AG08395 (cell line): Measurements from ENCODE around the gene OSBPL8.
A peak's percentile ranks its signal among the peaks of the same experiment; 100 is the strongest.
"Not testable (repeated sequence)": the region's sequence is repeated elsewhere in the genome, so short reads cannot be mapped to it uniquely, and the experiment has no call there.

Source experiments
- DNase-seq: peaks from one replicate; pipeline ENCODE4 v3.0.0; 2012; ENCODE audit warnings: mixed read lengths, low spot score

OSBPL8 gene

DNA sequence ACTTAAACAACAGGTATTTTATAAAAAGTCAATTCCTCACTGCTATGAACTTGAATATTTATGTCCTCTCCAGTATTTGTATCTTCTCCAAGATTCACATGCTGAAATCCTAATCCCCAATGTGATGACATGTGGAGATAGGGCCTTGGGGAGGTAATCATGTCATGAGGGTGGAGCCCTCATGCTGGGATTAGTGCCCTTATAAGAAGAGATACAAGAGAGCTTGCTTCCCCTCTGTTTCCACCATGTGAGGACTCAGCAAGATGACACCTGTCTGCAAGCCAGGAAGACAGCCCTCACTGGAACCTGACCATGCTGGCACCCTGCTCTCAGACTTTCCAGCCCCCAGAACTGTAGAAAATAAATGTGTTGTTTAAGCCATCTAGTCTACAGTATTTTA is 36.2 kb downstream of the OSBPL8 start:
- DNase-seq: no peak

DNA sequence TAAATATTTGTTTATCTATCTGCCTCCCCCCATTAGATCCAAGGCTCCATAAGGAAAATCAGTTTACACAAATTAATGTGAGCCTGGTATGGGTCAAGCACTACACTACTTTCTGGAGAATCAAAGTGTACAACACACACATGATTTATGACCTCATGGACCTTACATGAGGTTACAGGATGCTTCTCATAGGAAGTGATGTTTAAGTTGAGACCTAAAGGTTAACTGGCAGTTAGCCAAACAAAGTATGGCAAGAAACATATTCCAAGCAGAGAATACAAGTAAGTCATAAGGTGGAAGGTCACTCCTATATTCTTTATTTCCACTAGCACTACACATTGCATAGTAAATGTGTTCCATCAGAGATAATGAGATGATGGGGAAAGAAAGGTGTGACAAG is 39.2 kb downstream of the OSBPL8 start:
- DNase-seq: no peak

DNA sequence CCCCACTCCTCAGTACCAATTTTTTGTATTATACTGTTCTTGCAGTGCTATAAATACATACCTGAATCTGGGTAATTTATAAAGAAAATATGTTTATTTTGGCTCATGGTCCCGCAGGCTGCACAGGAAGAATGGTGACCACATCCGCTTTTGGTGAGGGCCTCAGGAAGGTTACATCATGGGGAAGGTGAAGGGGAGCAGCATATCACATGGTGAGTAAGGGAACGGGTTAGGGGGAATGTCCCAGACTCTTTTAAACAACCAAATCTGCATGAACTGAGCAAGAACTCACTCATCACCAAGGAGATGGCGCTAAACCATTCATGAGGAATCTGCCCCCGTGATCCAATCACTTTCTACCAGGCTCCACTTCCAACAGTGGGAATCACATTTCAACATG is 40.0 kb downstream of the OSBPL8 start:
- DNase-seq: no peak

DNA sequence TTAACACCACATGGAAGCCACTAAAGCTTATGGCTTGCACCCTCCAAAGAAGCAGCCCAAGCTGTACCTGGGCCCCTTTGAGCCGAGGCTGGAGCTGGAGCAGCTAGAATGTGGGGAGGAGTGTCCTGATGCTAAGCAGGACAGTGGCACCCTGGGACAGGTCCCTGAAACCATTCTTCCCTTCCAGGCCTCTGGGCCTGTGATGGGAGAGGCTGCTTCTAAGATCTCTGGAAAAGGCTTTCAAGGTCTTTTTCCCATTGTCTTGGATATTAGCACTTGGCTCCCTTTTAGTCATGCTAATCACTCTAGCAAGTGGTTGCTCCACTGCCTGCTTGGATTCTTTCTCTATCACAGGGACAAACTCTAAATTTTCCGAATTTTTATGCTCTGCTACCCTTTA is 40.9 kb downstream of the OSBPL8 start:
- DNase-seq: no peak

DNA sequence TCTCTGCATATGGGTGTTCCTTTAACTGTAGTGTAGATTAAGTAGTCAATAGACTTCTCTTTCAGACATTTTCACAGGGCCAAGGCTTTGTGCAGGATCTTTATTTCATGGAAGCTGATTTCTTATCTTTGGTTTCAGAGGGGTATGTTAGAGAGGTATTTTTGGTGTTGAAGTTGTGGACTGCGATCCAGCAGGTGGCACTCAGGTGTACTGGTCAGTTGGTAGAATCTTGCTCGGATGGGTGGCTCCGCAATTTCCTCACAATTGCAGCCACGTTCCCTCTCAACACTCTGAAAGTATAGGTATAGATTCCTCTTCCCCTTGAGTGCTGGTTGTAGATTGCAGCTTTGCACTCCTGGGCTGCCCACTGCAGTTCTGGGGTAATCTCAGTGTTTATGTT is 44.3 kb downstream of the OSBPL8 start:
- no peak for DNase-seq

DNA sequence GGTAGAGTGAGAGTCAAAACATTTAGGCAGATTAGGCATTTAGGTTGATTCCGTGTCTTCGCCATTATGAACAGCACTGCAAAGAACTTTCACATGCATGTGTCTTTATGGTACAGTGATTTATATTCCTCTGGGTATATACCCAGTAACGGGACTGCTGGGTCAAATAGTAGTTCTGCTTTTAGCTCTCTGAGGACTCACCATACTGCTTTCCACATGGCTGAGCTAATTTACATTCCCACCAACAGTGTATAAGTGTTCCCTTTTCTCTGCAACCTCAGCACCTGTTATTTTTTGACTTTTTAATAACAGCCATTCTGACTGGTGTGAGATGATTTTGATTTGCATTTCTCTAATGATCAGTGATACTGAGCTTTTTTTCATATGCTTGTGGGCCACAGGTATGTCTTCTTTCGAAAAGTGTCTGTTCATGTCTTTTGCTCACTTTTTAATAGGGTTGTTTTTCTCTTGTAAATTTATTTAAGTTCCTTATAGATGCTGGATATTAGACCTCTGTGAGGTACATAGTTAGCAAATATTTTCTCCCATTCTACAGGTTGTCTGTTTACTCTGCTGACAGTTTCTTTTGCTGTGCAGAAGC is 48.4 kb downstream of the OSBPL8 start:
- not testable (repeated sequence) for DNase-seq

DNA sequence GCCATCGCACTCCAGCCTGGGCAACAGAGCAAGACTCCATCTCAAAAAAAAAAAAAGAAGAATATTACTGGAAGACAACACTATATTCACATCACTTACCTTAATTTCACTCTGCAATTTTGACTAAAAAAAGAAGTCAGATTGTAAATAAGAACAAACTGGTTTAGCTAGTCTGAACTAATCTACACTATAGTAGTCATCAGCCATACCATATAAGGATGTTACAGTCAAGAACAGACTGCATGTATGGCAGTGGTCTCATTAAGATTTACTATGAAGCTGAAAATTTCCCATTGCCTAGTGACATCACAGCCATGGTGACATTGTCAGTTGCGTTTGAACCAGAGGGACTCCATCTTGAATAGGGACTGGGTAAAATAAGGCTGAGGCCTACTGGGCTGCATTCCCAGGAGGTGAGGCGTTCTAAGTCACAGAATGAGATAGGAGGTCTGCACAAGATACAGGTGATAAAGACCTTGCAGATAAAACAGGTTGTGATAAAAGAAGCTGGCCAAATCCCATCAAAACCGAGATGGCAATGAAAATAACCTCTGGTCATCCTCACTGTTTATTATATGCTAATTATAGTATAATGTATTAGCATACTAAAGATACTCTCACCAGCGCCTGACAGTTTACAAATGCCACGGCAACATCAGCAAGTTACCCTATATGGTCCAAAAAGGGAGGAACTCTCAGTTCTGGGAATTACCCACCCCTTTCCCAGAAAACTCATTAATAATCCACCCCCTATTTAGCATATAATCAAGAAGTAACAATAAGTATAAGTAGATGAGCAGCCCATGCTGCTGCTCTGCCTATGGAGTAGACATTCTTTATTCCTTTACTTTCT is 51.2 kb downstream of the OSBPL8 start:
- DNase-seq: no peak

DNA sequence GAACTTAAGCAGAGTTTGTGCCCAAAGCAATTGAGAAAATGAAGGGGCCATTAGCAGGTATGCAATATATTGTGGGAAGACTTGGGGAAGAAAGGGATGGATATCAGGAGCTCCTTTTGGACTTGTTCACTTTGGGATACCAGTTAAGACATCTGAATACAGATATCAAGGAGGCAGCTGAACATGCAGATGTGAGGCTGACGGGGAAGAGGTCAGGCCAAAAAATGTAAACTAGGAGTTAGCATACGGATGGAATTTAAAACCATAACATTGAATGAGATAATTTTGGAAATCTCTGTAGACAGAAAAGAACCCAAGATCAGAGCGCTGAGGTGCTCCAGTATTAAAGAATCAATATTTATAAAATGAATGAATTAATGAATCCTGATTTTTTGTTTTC is 53.4 kb downstream of the OSBPL8 start:
- DNase-seq: no peak

DNA sequence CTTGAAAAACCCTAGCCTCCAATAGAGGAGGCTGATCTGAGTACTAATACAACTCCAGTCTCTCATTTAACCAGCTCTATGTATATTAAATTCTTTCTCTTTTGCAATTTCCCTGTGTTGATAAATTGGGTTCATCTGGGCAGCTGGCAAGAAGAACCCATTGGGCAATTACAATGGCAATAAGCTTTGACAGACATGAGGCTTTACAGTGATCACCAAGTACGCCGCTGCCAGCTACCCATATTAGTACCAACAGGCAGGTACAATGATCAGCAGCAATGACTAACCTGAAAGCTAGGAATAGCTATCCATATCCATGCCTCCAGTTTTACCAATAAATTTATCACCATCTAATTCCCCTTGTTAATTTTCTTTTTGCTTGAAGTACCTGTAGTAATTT is 54.5 kb downstream of the OSBPL8 start:
- no peak for DNase-seq

DNA sequence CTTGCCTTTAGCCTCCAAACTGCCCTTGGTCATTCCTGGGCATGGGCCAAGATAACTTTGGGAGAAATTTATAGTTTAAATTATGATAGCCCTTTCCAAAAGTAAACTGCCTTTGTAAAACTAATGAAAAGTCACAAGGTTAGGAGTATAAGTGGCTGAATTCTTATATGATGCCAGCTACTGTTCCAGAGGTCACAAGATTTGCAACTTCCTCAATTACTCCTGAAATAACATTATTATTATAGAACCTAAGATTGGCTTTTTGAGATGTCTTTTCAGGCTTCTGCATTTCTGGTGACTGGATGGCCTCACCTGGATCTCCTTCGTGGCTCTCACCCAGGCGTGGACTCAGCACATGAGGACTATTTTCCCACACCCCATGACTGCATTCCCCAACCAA is 55.0 kb downstream of the OSBPL8 start:
- no peak for DNase-seq

DNA sequence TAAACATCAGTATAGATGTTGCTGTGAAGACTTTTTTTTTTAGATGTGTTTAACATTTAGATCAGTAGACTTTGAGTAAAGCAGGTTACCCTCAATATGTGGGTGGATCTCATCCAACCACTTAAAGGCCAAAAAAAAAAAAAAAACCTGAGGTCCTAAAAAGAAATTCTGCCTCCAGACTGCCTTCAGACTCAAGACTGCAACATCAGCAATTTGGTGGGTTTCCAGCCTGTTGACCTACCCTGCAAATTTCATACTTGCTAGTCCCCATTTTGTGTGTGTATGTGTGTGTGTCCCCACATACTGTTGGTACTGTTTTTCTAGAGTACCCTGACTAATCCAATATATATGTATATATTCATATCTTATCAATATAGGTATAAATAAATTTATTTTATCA is 55.6 kb downstream of the OSBPL8 start:
- no peak for DNase-seq

DNA sequence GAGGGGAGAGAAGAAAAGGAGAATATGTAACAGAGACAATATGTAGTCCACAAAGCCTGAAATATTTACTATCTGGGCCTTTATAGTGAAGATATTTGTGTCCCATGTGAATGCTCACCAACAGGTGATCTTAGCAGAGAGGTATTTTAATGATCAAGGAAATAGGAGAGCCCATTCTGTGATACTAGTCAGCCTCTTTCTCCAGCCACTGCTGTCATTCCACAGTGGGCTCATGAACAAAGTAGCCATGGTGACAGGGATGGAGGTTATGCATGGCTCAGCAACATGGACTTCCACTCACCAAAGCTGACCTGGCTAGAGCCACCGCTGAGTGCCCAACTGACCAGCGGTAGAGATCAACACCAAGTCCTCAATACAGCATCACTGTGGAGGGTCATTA is 58.2 kb downstream of the OSBPL8 start:
- DNase-seq: no peak

DNA sequence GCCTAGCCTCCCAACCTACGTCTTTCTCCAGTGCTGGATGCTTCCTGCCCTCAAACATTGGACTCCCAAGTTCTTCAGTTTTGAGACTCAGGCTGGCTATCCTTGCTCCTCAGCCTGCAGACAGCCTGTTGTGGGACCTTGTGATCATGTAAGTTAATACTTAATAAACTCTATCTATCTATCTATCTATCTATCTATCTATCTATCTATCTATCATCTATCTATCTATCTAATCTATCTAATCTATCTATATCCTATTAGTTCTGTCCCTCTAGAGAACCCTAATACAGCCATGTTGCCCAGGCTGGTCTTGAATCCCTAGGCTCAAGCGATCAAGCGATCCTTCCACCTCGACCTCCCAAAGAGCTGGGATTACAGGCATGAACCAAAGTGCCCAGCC is 60.4 kb downstream of the OSBPL8 start:
- DNase-seq: not testable (repeated sequence)

DNA sequence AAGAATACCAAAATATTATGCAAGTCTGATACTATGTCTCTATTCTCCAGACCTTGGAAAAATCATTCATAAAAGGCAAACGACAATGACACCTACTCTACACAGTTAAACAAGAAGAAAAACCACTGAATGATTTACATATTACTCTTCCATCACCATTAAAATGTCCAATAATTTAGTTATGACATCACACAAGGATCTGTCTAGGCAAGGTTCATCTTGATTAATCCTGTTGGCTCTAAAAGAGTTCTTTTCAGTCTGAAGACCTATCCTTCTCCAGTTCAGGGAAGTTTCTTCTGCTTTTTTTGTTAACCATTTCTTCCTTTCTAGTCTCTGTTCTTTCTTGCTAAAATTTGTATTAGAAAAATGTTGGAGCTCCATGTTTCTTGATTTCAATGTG is 64.0 kb downstream of the OSBPL8 start:
- no peak for DNase-seq

DNA sequence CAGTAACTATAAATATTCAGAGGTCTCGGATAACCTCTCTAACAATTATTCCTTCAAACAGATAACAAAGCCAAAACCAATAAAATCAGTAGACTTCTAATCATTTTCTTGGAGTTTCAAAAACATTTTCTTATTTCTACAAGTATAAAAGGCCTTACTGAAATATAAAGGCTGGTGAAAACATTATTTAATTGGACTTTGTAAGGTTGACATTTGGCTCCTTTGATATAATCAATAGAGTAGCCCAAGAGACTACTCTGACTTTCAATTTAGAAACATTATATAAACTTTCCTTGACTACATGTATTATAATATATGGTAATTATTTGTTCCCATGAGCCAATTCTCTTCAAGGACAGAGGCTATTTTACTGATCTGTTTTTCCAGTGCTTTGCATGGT is 68.3 kb downstream of the OSBPL8 start:
- no peak for DNase-seq

DNA sequence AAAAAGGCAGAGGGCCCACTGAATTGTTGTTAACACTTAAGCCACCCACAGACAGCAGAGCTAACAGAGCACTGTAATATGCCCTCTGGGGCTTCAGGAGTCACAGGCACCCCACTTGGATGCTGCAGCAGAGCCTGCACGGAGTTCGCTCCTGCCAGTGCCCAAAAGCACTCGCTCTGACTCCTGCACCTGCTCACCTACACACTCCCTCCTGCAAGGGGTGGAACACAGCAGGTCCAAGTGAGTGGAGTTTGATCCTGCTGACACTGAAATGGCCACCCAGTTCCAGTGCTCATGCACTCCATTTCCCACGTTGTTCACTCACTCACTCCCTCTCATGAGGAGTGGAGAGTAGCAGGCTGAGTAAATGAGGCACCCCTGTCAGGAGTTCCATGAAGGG is 68.8 kb downstream of the OSBPL8 start:
- DNase-seq: no peak

DNA sequence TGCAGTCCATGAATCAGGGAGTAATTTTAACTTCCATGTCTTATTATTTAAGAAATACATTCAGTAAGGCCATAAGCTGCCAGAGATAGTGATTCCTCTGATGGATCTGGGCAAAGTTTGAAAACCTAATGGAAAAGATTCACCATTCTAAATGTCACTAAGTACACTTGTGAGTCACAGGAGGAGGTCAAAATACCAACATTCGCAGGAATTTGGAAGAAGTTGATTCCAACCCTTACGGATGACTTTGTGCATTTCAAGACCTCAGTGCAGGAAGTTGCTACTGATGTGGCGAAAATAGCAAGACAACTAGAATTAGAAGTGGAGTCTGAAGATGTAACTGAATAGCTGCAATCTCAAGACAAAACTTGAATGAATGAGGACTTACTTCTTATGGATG is 69.8 kb downstream of the OSBPL8 start:
- peak; percentile 39 for DNase-seq

DNA sequence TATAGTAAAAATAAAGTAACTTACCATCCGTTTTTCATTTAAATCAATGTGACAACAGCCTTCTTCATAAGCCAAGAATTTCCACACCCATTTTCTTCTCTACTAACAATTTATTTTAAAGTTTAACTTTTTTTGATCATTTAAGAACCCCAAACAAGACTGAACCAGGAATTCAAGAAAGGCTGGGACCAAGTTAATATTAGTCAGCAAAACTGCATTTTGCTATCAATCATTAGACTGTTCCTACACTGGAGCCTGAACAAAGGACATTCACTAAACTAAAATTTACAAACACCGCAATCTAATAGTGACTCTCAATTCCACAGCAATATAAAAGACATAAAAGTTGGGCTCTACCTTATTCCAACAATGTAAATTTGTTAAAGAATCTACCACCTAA is 73.6 kb downstream of the OSBPL8 start:
- no peak for DNase-seq

DNA sequence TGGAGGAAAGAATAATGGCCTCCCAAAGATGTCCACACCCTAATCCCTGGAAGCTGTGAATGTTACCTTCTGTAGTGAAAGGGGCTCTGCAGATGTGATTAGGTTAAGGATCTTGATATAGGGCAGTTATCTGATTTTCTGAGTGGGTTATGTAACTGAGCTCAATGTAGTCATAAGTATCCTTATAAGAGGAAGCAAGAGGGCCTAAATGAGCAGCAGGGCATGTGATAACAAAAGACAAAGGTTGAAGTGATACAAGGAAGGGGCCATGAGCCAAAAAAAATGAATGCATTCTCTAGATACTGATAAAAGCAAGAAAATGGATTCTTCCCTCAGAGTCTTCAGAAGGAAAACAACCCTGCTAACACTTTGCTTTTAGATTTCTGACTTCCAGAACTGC is 78.8 kb downstream of the OSBPL8 start:
- DNase-seq: no peak

DNA sequence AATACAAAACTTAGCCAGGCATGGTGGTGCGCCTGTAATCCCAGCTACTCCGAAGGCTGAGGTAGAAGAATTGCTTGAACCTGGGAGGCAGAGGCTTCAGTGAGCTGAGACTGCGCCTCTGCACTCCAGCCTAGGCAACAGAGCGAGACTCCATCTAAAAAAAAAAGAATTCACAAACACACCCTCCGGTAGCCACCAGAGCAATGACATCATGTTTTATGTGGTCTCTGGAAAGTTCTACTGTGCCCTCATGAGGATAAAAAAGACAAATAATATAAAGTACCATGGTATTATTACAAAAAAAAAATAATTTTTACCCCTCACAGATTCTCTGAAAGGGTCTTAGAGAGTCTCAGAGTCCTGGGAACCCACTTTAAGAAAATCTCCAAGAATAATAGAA is 81.5 kb downstream of the OSBPL8 start:
- DNase-seq: no peak

DNA sequence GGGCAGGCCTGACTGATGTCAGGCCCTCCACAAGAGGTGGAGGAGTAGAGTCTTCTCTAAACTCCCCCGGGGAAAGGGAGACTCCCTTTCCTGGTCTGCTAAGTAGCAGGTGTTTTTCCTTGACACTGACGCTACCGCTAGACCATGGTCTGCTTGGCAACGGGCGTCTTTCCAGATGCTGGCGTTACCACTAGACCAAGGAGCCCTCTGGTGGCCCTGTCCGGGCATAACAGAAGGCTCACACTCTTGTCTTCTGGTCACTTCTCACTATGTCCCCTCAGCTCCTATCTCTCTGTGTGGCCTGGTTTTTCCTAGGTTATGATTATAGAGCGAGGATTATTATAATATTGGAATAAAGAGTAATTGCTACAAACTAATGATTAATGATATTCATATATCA is 86.7 kb downstream of the OSBPL8 start:
- not testable (repeated sequence) for DNase-seq

DNA sequence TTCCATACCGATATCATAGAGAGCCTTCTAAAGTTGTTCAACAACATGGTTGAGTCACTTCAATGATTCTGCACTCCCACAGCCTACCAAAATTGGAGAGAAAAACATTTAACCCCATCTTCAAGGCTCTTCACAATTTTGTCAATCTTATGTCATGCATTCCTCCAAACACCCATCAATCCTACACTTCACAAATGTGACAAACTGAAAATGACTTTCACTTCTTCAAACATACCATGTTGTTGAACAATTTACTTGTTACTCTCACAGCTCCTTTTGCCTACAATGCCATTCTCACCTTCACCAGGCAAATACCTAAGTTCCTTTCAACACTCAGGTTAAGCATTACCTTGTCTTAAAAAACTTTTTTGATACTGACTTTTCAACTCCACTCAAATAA is 88.0 kb downstream of the OSBPL8 start:
- no peak for DNase-seq

DNA sequence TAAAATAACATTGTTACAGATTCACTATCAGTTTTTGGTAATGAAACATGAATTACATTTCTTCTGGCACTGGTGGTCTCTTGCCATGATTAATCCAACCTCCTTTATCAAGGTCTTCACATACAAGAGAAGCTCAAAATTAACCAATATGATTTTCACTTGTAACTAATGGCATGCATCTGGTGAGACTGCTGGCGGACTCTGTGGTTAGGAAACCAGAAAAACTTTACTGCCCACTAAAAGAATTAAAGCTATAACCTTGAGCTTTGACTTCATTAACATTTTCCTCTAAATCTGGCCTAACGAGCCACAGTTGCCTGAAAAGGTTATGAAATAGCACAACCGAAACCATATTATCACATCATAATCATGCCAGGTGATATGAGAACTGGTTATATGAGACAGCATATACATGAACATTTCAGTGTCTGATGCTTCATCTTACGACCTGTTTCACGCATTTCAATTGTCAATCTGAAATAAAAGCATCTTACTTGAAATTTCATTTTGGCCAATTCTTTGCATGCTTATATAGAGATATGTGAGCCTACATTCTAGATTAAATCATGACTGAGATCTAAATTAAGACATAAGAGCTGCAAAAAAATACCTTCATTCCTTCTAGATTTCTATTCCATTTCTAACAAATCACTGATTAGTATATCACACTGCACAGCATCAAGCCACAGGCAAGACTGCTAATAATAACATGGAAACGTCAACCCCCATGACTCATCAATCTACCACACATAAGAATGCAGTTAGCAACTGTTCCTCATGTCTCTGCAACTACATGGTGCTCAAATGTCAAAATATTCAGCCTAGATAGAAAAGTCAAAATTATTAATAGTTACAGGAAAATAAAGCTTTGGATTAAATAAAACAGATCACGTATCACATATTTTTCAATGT is 89.3 kb downstream of the OSBPL8 start:
- peak; percentile 74 for DNase-seq
